Fibroblast of pulmonary artery (primary cell): ENCODE measurements around the gene METTL5.

Experiments
- DNase-seq: peaks from one replicate; pipeline ENCODE4 v3.0.0-alpha.2; 2010; ENCODE audit warnings: low read depth
- H3K4me3 ChIP-seq: replicated peaks from 2 replicates; pipeline ENCODE4 v1.5.1; 2011; ENCODE audit warnings: low read depth, mild to moderate bottlenecking, control low read depth, low read length, moderate library complexity
- CTCF ChIP-seq: IDR thresholded peaks from 2 replicates; pipeline ENCODE4 v1.5.1; 2011; ENCODE audit warnings: mild to moderate bottlenecking, control low read depth, low read length, inconsistent platforms; ENCODE audit errors: missing control alignments

Gene METTL5

GRCh38 chr2:169795181-169795580, 29.5 kb downstream of the METTL5 start:
- no peak for DNase-seq
- no peak for TF ChIP-seq CTCF

GRCh38 chr2:169790581-169790980, 34.1 kb downstream of the METTL5 start:
- no peak for DNase-seq
- no peak overlapping the region for H3K4me3 ChIP-seq
- TF ChIP-seq CTCF = no peak

More at GRCh38 chr2:169795181-169795580, 29.5 kb downstream of the METTL5 start:
- H3K4me3 ChIP-seq = no peak overlapping the region

- TF ChIP-seq CTCF = no peak
- no peak for DNase-seq
Measured at GRCh38 chr2:169782513-169782912, 42.2 kb downstream of the METTL5 start.

GRCh38 chr2:169781249-169782013, 43.3 kb downstream of the METTL5 start:
- no peak overlapping the region for H3K4me3 ChIP-seq
- DNase-seq = no peak
- no peak for TF ChIP-seq CTCF

More at GRCh38 chr2:169782513-169782912, 42.2 kb downstream of the METTL5 start:
- H3K4me3 ChIP-seq = no peak overlapping the region

GRCh38 chr2:169778446-169778845, 46.3 kb downstream of the METTL5 start:
- no peak for TF ChIP-seq CTCF
- no peak for DNase-seq

GRCh38 chr2:169776252-169776761, 48.4 kb downstream of the METTL5 start:
- no peak overlapping the region for H3K4me3 ChIP-seq
- TF ChIP-seq CTCF = no peak
- DNase-seq = no peak

More at GRCh38 chr2:169778446-169778845, 46.3 kb downstream of the METTL5 start:
- no peak overlapping the region for H3K4me3 ChIP-seq
